ENCODE measurements around the gene ZBTB16.

GRCh38 chr11:114082767-114083181 lies 23.3 kb downstream of the ZBTB16 start:
- TF ChIP-seq CTCF (conservative IDR thresholded peaks at IDR 0.05; ENCODE audit: low read depth in 2 of 2) = no peak
- no peak for TF ChIP-seq EZH2 (IDR thresholded peaks at IDR 0.05; ENCODE audit: low read depth, unreplicated experiment)
- TF ChIP-seq POLR2AphosphoS5 (IDR thresholded peaks at IDR 0.05; ENCODE audit: low read depth) = no peak

Measured in GM23338 (cell line).